ENCODE data around the gene CATSPERE.
A peak's percentile ranks its signal among the peaks of the same experiment; 100 is the strongest.

Gene CATSPERE

DNA sequence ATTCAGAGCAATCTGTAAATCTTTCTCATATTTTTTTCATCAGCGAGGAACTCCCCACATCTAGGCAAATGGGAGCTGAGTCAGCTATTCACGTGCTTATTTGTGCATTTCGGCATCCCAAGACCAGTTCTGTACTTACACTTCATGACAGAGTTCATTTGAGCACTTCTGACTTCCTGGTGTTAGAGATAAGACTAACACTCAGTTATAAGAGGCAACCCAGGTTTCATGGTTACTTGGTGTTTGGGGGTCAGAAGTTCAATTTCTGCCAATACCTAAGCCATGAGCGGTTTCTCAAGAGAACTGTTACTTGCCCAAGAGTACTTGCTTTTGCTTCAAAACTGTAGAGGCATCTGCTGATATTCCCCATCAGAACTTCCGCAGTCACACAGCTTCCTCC lies 167.7 kb downstream of the CATSPERE start:
- DNase-seq, result no peak

GRCh38 chr1:244633140-244633539 lies 172.1 kb downstream of the CATSPERE start:
- DNase-seq, result no peak

DNA sequence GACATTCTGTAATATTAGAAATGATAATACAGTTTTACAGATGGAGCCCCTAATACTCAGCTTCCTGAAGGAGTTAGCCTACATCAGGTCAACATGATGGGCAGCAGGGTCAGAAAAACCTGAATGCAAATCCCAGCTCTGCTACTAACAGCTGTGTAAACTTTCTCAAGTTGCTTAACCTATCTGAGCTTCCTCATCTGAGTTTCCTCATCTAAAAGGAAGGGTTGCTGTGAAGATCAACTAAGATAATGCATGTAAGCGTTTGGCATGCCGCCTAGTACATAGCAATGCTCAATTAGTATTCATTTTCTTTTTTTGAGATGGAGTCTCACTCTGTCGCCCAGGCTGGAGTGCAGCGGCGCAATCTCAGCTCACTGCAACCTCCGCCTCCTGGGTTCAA lies 173.5 kb downstream of the CATSPERE start:
- DNase-seq, result no peak

DNA sequence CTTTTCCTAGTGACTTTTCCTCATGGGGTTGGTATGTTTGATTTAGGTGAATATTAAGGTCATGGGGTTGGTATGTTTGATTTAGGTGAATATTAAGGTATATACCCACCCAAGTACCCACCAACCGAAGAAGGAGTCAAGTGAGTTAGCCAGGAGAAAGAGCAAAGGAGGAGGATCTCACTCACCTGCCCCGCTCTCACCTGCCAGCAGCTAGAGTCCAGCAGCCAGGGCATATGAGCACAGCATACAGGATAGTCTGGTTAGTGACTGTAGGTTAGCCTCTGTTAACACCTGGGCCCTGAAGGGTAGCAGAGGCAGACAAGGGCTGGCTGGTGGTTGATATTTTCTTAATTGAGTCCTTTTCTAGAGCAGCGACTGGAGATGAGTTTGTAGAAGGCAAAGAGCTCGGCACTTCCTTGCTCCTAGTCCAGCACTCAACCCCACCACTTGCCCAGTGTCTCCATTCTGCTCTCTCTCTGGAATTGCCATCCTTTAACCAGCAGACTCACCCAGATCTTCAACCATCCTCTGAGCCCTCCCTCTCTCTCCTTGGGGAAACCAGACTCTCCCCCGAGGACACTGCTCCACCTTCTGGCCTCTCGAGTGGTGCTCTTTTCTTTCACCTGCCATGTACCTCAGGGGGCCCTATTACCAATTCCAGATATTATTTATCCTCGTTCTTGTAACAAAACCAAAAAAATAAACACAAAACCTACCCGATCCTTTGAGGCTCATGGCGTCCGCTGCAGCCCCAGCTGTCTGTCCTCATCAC lies 175.6 kb downstream of the CATSPERE start:
- DNase-seq, result no peak

GRCh38 chr1:244639561-244639960 lies 178.5 kb downstream of the CATSPERE start:
- no peak for DNase-seq

DNA sequence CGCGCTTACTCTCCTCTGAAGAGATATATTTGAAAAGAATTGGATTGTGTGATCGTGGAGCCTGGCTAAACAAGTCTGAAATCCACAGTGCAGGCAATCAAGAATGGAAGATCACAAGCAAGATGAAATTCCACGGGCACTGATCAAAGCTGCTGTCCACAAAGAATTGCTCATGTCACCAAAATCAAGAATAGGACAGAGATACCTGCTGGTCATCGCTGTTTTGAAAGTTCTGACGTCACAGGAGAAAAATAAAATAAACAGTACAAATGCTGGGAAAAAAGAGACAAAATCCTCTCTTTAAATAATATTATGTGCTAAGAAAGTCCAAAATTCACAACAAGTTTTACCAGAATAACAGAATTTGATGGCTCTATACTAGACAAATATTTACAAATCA lies 179.8 kb downstream of the CATSPERE start:
- no peak for DNase-seq

GRCh38 chr1:244642526-244642925 lies 181.5 kb downstream of the CATSPERE start:
- DNase-seq, result no peak

- no peak for DNase-seq
Measured at GRCh38 chr1:244642988-244643387, 181.9 kb downstream of the CATSPERE start.

GRCh38 chr1:244645414-244645813 lies 184.3 kb downstream of the CATSPERE start:
- DNase-seq, result no peak

GRCh38 chr1:244645890-244646289 lies 184.8 kb downstream of the CATSPERE start:
- no peak for DNase-seq

DNA sequence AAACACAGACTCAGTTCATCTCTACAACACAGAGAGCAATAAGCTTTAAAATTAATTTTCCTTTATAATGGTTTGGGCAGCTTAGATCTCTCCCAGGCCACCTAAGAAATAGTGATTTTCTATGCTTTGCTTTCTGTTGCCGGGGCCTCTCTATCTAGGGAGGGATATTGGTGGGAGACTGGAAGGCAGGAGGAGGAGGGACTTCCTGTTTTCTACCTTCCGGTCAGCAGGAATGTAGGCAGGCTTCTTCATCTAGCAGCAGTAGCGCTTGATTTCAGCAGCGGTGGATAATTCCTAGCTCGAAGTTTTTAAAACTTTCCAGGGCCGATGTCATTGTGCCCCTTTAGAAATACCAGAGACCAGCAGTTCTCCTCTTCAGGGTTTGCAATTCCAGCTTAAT lies 186.7 kb downstream of the CATSPERE start:
- DNase-seq, result no peak

GRCh38 chr1:244651956-244652622 lies 191.0 kb downstream of the CATSPERE start:
- peak in 3 of 51 donors; percentile 25 to 76 (median 55) for DNase-seq

- peak; percentile 83 to 100 (median 98) for DNase-seq
Measured at GRCh38 chr1:244652623-244653438, 191.8 kb downstream of the CATSPERE start, which contains the start of gene DESI2. Gene DESI2, plus strand, starts transcription at chr1:244653126. Its CDS starts 188 bp downstream, at chr1:244653314.

- peak in 12 of 51 donors; percentile 12 to 54 (median 38) for DNase-seq
Measured at GRCh38 chr1:244653439-244654107, 192.5 kb downstream of the CATSPERE start.

GRCh38 chr1:244654108-244655038 lies 193.3 kb downstream of the CATSPERE start:
- DNase-seq, result peak in 2 of 51 donors; percentile 15 to 51

GRCh38 chr1:244655186-244655585 lies 194.1 kb downstream of the CATSPERE start:
- no peak for DNase-seq

DNA sequence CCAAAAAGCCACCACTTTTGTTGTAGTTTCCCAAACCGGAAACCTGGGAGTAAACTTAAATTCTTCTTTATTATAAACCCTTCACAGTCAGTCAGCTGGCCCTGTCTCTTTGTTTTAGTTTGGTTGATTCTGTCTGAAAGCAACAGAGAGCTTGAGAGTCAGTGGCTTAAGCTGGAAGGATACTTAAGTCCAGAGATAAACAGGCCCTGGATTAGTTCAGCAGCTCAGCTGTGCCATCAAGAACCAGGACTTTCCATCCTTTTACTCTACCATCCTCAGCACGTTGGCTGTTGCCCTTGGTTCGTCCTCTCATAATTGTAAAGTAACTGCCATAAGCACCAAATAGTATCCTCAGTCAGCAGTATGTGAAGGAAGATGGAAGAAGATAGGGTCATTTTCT lies 196.3 kb downstream of the CATSPERE start:
- DNase-seq, result no peak

- no peak for DNase-seq
Measured at GRCh38 chr1:244659694-244660093, 198.6 kb downstream of the CATSPERE start.

- DNase-seq, result no peak
Measured at GRCh38 chr1:244660595-244660994, 199.5 kb downstream of the CATSPERE start.
